Ishikawa (cell line): Measurements from ENCODE around the gene EXOC3L2.

ENCODE experiments used
- CEBPB ChIP-seq: IDR thresholded peaks from 2 replicates; pipeline ENCODE4 v1.6.1; 2012
- EP300 ChIP-seq: IDR thresholded peaks from 2 replicates; pipeline ENCODE4 v1.6.1; 2012; ENCODE audit warnings: borderline replicate concordance
- NFIC ChIP-seq: IDR thresholded peaks from 2 replicates; pipeline ENCODE4 v1.6.1; 2012
- REST ChIP-seq: IDR thresholded peaks from 2 replicates; pipeline ENCODE4 v1.6.1; 2012; ENCODE audit warnings: low read depth, mild to moderate bottlenecking
- TAF1 ChIP-seq: IDR thresholded peaks from 2 replicates; pipeline ENCODE4 v1.6.1; 2012; ENCODE audit warnings: low read depth, mild to moderate bottlenecking
- USF1 ChIP-seq: IDR thresholded peaks from 2 replicates; pipeline ENCODE4 v1.6.1; 2012
- YY1 ChIP-seq: IDR thresholded peaks from 2 replicates; pipeline ENCODE4 v1.6.1; 2012; ENCODE audit warnings: low read depth

- TF ChIP-seq NFIC (no peak), REST (no peak), USF1 (no peak), YY1 (no peak), EP300 (no peak), TAF1 (no peak), CEBPB (no peak)
These were observed 8.9 kb upstream of the EXOC3L2 start for GRCh38 chr19:45254044-45254531.
